HepG2 (cell line): Measurements from ENCODE around the gene GLI3.

Experiments used
- CREB1 ChIP-seq, 2 experiments: fragments of 450-650 bp in 1 of 2; IDR thresholded peaks; 2 replicates each; pipeline ENCODE4 v1.6.1; 2016 to 2017; ENCODE audit warnings: control low read depth in 1 of 2, mild to moderate bottlenecking in 1 of 2, missing compliant biosample characterization in 1 of 2, missing genetic modification characterization in 1 of 2
- REST ChIP-seq, 2 experiments: IDR thresholded peaks; 2 replicates each; pipeline ENCODE4 v1.6.1; 2011 to 2012; ENCODE audit warnings: low read length in 2 of 2, borderline replicate concordance in 1 of 2, low read depth in 1 of 2, mild to moderate bottlenecking in 1 of 2, moderate library complexity in 1 of 2
- SMC3 ChIP-seq: IDR thresholded peaks from 2 replicates; pipeline ENCODE4 v1.6.1; 2011; ENCODE audit warnings: low read length, improper control_type of control experiment
- SRF ChIP-seq: IDR thresholded peaks from 2 replicates; pipeline ENCODE4 v1.6.1; 2011; ENCODE audit warnings: mild to moderate bottlenecking, low read depth, low read length, moderate library complexity

GRCh38 chr7:42133321-42133720 is 103.7 kb downstream of the GLI3 start:
- TF ChIP-seq SRF (no peak), REST (IDR thresholded peaks at IDR 0.05; ENCODE audit: borderline replicate concordance in 1 of 2, low read depth in 1 of 2, low read length in 2 of 2) (no peak), CREB1 (IDR thresholded peaks at IDR 0.05) (no peak), CREB1 (CRISPR knock-in tag; IDR thresholded peaks at IDR 0.05) (no peak), SMC3 (no peak)
